Measurements from ENCODE around the gene UCKL1.
A peak's percentile ranks its signal among the peaks of the same experiment; 100 is the strongest.
"Not testable (repeated sequence)": the region's sequence is repeated elsewhere in the genome, so short reads cannot be mapped to it uniquely, and the experiment has no call there.

UCKL1 gene

DNA sequence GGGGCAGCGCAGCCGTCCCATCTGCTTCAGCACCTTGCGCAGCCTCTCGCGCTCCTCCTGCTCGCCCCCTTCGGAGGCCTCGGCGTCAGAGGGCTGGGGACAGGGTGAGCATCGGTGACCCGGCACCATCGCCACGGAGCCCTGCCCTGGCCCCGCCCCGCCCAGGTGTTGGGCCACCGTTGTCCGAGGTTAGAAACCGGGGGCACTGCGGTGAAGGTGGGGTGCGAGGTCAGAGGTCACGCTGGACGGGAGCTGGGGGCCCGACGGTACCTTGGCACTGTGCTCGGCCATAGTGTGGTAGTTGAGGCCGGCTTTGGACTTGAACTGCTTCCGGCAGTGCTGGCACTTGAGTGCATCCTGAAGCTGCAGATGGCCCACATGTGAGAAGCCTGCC, 7.1 kb upstream of the UCKL1 start:
- no peak for DNase-seq (ENCODE audit: insufficient read length)
- TF ChIP-seq TAF1 (IDR thresholded peaks at IDR 0.05; ENCODE audit: borderline replicate concordance, low read depth, low read length) = no peak
- TF ChIP-seq POLR2A (IDR thresholded peaks at IDR 0.05; ENCODE audit: low read depth, low read length) = no peak
- TF ChIP-seq POLR2AphosphoS5 (IDR thresholded peaks at IDR 0.05; ENCODE audit: low read depth, low read length) = no peak
- no peak for FAIRE-seq

DNA sequence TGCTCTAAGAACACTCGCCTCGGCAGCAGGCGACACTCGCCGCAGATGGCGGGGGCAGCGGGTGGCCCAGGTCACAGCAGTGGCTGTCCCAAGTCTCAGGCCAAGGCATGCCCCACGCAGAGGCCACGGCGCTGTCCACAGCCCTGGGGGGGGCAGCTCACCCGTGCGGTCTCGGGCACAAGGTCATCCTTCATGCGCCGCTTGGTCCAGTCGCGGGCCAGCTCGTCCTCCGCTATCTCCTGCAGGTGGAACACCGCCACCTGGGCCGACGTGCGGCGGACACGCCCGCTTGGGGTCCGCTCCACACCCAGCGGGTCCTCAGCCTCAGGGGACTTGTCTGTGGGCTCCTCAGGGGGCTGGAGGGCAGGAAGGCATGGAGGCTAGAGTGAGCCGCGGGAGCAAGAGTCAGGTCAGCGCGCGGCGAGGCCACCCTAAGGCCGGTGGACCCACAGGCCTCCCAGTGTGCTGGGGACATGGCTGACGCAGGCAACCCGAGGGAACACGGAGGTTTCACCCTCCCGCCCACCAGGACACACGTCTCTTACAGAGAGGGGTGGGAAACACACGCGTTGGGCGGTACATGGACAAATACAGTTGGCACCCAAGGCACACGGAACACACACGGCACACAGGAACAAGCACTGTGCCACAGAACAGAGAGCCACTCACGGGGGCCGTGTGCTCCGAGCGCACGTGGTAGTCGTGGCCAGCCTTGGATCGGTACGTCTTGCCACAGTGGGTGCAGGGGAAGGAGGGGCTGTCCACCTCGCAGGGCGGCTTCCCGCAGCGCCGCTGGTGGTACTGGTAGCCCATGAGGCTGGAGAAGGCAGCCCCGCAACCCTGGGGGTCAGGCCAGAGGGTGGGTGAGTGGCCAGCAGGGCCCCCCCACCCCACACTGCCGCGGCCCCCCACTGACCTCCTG, 6.5 kb upstream of the UCKL1 start:
- no peak for DNase-seq (ENCODE audit: insufficient read length)
- FAIRE-seq = no peak

DNA sequence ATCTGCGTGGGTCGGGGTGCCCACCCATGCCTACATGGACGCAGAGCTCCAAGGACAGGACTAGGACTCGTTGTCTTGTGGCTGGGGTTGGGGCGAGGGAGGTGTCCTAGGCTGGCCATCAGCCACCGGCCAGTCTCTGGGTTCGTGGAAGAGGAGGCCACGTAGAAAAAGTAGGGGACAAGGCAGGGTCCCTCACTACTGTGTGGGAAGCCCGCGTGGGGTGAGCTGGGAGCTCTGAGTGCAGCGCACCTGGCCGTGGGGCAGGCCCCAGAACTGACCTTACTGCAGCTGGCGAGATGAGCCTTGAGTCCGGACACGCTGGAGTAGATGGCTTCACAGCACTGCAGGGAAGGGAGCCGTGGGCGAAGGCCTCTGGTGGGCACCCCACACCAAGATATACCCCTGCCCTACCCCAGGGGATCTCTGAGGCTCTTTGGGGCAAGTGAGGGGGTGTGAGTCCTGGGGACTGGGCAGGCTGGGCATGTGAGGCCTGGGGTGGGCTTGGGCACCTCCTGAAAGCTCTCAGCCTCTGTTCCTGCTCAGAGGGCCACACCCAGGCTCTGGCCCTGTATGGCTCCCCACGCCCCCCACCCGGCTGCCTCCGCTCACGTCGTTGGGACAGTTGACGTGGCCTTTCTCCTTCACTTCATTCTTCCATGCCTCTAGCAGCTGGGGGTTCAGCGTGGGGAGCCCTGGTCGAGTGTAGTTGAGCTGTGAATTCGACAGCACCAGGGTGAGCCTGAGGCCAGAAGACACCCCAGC, 5.6 kb upstream of the UCKL1 start:
- TF ChIP-seq TAF1 (IDR thresholded peaks at IDR 0.05; ENCODE audit: borderline replicate concordance, low read depth, low read length) = no peak
- no peak for TF ChIP-seq POLR2A (IDR thresholded peaks at IDR 0.05; ENCODE audit: low read depth, low read length)
- no peak for TF ChIP-seq POLR2AphosphoS5 (IDR thresholded peaks at IDR 0.05; ENCODE audit: low read depth, low read length)
- FAIRE-seq = no peak
- no peak for DNase-seq (ENCODE audit: insufficient read length)

More for the DNA sequence above, 6.5 kb upstream of the UCKL1 start:
- TF ChIP-seq POLR2AphosphoS5 (IDR thresholded peaks at IDR 0.05; ENCODE audit: low read depth, low read length) = no peak

DNA sequence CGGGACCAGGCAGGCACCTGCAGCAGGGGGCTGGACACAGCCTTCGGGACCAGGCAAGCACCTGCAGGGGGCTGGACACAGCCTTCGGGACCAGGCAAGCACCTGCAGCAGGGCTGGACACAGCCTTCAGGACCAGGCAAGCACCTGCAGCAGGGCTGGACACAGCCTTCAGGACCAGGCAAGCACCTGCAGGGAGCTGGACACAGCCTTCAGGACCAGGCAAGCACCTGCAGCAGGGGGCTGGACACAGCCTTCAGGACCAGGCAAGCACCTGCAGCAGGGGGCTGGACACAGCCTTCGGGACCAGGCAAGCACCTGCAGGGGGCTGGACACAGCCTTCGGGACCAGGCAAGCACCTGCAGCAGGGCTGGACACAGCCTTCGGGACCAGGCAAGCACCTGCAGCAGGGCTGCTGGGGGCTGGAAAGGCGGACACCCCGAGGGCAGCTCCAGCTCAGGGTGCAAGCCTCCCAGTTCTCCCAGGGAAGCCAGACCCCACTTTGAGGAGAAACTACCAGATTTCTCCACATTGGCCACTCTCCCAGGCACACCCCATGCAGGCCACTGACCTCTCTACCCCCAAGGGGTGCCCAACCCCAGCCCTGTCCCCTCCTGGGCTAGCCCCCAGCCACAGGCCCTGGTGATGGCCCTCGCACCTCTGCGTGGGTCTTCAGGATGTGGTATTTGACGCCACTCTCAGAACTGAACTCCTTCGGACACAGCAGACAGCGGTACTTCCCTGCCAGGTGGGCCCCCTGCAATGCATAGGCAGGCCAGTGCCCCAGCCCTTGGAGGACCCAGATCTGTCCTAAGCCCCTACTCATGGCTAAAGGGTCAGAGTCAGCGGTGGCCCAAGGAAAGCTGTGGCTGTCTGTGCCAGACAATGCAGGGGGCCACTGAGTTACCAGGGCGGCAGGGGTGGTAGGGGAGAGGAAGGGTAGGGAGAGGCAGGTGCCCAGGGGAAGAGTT, 4.7 kb upstream of the UCKL1 start:
- not testable (repeated sequence) for FAIRE-seq

DNA sequence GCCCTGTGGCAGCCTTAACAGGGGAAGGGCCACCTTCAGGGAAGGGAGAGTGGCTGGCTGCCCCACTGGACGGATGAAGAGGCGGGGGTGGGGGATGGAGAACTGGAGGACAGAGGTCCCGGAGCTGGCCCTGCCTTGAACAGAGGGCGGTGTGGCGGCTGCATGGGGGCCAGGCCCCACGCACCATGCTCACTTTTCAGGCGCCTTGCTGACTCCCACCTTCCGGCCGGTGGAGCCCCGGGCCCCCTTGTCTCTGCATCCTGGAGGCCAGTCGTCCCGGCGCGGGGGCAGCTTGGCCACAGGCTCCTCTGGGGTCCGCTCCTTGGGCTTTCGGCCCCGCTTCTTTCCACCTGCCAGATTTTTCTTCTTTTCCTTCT, 3.5 kb upstream of the UCKL1 start:
- no peak for DNase-seq (ENCODE audit: insufficient read length)

More for the DNA sequence above, 4.7 kb upstream of the UCKL1 start:
- not testable (repeated sequence) for DNase-seq (ENCODE audit: insufficient read length)

DNA sequence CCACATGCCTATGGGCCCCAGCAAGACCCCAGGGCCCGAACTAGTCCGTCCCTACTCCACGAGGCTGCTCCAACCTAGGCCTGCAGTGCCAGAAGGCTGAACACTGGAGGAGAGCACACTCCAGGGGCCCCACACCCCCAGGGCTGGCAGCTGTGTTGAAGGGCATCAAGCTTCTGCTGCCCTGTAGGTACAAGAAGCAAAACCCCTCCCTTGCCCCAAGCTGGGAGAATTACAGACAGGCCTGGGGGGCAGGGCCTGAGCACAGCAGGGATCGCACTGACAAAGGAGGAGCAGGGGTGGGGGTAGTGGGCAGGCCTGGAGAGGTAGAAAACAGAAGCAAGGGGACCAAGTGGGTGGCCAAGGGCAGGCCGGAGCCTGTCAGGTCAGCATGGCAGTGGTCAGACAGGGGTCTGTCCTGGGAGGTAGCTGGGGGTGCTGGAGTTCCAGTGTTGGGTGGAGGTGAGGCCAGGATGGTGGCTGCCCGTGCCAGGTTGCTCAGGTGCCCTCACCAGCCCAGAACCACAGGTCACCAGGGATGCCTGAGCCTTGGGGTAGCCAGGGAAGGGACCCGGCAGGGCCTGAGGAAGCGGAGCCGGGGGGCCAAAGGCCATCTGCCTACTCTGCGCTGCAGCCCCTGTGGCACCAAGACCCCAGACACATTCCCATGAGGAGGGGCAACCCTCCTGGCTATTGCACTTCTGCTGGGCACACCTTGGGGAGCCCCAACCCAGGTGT, 2.9 kb upstream of the UCKL1 start:
- FAIRE-seq (no peak), DNase-seq (ENCODE audit: insufficient read length) (no peak)
- TF ChIP-seq TAF1 (IDR thresholded peaks at IDR 0.05; ENCODE audit: borderline replicate concordance, low read depth, low read length) = no peak
- no peak for TF ChIP-seq POLR2A (IDR thresholded peaks at IDR 0.05; ENCODE audit: low read depth, low read length)
- no peak for TF ChIP-seq POLR2AphosphoS5 (IDR thresholded peaks at IDR 0.05; ENCODE audit: low read depth, low read length)

More for the DNA sequence above, 3.5 kb upstream of the UCKL1 start:
- no peak for FAIRE-seq
- no peak for TF ChIP-seq POLR2A (IDR thresholded peaks at IDR 0.05; ENCODE audit: low read depth, low read length)
- TF ChIP-seq POLR2AphosphoS5 (IDR thresholded peaks at IDR 0.05; ENCODE audit: low read depth, low read length) = no peak
- TF ChIP-seq TAF1 (IDR thresholded peaks at IDR 0.05; ENCODE audit: borderline replicate concordance, low read depth, low read length) = no peak

DNA sequence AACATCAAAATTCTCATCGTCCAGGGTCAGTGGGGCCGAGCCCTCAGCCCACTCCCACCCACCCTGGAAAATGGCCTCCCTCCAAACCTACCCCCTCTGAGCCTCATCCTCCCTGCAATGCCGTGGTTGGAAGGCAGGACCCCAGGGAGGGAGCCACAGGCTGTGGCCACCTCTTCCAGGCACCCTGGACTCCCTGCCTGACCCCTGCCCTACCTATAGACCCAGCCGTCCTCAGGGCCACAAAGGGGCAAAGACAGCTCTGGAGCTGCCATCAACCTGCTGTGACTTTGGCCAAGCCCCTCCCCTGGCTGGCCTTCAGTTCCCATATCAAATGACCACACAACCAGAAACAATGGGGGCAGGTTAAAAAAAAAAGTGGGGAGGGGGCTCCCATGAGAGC, 2.3 kb upstream of the UCKL1 start:
- no peak for DNase-seq (ENCODE audit: insufficient read length)
- no peak for FAIRE-seq
- no peak for TF ChIP-seq TAF1 (IDR thresholded peaks at IDR 0.05; ENCODE audit: borderline replicate concordance, low read depth, low read length)
- TF ChIP-seq POLR2A (IDR thresholded peaks at IDR 0.05; ENCODE audit: low read depth, low read length) = no peak
- no peak for TF ChIP-seq POLR2AphosphoS5 (IDR thresholded peaks at IDR 0.05; ENCODE audit: low read depth, low read length)

DNA sequence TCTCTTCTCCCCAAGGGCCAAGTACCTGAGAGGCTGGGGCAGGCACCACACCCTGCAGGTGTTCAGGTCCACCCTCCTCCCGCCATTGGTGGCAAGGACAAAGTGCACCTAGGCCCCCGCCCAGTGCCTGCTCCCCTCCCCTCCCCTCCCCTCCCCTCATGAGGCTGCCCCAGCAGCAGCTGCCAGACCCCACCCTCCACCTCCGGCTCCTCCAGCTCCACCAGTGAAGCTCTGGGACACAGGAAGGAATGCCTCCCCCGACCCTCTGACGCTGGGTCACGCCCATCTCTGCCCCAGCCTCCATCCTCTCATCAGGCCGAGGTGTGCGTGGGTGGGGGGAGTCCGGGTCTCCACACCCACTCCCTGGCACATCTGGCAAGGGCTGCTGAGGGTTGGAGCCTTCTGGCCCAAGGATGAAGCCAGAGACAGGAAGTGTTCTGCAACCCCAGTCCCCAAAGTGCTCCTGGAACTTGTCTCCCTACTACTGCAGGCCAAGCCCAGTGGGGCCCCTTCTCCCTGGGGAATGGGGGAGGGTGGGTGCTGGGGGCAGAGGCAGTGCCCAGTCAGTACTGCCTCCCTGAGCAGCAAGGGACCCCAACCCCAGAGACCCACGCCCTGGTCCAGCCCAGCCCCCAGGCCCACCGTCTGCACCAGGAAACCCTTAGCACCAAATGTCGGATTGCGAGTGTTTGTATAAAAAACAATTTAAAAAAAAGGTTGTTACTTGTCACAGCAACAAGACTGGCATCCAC, 1.6 kb upstream of the UCKL1 start:
- TF ChIP-seq POLR2A (IDR thresholded peaks at IDR 0.05; ENCODE audit: low read depth, low read length) (no peak; the same call in 1 of the 2 replicates), TAF1 (IDR thresholded peaks at IDR 0.05; ENCODE audit: borderline replicate concordance, low read depth, low read length) (no peak), POLR2AphosphoS5 (IDR thresholded peaks at IDR 0.05; ENCODE audit: low read depth, low read length) (no peak)
- FAIRE-seq (no peak), DNase-seq (ENCODE audit: insufficient read length) (no peak)

DNA sequence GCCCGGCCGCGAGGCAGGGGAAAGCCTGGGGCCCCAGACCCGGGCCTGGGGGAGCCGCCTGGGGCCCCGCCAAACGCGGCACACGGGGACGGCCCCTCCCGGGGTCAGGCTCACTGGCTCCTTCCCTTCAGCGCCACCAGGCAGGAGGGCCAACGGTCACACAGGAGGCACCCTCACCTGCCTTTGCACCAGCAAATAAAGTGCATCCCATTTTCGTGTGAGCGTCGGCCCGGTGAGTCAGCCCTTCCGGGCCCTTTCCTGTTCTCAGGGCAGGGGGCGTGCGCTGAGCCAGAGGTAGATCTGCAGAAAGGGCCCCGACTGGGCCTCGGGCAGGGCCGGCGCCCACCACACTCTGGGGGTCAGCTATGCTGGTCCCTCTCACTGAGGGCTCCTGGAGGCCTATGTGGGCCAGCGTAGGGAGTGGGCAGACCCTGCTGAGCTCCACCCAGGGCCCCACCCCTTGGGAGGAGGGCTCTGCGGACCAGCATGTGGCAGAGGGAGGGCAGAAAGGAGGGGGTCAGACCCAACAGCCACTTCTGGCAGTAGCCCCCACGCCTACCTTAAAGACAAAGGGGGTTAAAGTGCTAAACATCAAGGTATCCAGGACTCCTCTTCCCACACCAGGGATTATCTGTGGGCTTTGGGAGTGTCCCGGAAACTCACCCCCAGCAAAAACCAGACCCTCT, 931 bp upstream of the UCKL1 start:
- DNase-seq (ENCODE audit: insufficient read length) (peak; percentile 76), FAIRE-seq (no peak)
- no peak for TF ChIP-seq POLR2AphosphoS5 (IDR thresholded peaks at IDR 0.05; ENCODE audit: low read depth, low read length)
- TF ChIP-seq POLR2A (IDR thresholded peaks at IDR 0.05; ENCODE audit: low read depth, low read length) = no peak
- no peak for TF ChIP-seq TAF1 (IDR thresholded peaks at IDR 0.05; ENCODE audit: borderline replicate concordance, low read depth, low read length)

DNA sequence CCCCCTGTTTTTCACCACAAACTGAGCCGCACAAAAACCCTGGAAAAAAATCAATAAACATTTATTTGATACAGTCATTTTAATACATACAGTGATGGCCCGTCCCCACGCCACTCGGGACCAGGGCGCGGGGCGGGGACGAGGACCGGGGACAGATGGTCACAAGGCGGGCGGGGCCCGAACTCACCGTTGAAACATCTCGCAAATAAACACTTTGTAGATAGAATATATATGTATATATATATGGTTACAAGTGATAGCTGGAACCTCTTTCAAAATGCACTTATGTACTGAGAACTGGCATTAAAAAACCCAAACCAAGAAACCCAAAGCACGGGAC, 418 bp upstream of the UCKL1 start:
- TF ChIP-seq POLR2AphosphoS5 (IDR thresholded peaks at IDR 0.05; ENCODE audit: low read depth, low read length) = no peak
- no peak for TF ChIP-seq TAF1 (IDR thresholded peaks at IDR 0.05; ENCODE audit: borderline replicate concordance, low read depth, low read length)
- TF ChIP-seq POLR2A (IDR thresholded peaks at IDR 0.05; ENCODE audit: low read depth, low read length) = no peak
- DNase-seq (ENCODE audit: insufficient read length) (no peak), FAIRE-seq (no peak)

Data from GM12892 (cell line).